NCI-H748 treated with DMSO at 0.1 percent for 48 hours (cell line): ENCODE results near the gene IGSF3.

ENCODE experiments used
- DNase-seq: peaks from one replicate; lab custom pipeline; 2025; lab: John Stamatoyannopoulos, UW

IGSF3 gene

GRCh38 chr1:116557323-116557878, 110.1 kb downstream of the IGSF3 start:
- DNase-seq, result no peak

DNA sequence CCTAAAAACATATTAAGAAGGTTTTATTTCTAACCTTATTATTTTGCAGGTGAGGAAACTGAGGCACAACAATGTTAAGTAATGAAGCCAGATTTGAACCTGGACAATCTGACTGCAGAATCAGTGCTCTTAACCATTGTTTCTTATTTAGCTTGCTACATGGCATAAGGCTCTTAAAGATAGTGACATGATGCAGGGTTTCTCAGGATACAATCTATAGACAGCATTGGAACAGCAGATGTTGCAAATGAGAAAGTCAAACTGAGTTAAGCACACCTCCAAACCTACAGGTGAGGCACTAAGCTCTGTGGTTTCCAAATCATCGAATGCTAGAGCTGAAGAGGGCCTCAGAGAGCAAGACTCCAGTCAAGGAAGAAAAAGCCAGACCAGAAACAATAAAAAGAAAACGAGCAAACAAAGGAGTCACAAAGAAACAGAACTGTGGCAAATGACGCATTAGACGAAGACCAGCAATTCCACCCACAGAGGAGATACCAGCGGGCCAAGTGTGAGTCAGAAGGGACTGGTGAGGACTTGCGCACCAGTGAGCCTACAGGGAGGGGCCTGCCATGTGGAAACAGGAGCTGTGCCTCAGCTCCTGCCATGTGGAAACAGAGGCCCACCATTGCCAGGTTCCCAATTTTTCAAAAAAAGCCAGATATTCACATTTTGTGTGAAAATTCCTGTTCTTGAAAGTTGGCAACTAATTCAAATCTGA, 111.1 kb downstream of the IGSF3 start:
- DNase-seq, result no peak

- DNase-seq, result no peak
Measured at GRCh38 chr1:116554924-116555323, 112.6 kb downstream of the IGSF3 start.

GRCh38 chr1:116553386-116554115, 114.0 kb downstream of the IGSF3 start:
- DNase-seq, result no peak

DNA sequence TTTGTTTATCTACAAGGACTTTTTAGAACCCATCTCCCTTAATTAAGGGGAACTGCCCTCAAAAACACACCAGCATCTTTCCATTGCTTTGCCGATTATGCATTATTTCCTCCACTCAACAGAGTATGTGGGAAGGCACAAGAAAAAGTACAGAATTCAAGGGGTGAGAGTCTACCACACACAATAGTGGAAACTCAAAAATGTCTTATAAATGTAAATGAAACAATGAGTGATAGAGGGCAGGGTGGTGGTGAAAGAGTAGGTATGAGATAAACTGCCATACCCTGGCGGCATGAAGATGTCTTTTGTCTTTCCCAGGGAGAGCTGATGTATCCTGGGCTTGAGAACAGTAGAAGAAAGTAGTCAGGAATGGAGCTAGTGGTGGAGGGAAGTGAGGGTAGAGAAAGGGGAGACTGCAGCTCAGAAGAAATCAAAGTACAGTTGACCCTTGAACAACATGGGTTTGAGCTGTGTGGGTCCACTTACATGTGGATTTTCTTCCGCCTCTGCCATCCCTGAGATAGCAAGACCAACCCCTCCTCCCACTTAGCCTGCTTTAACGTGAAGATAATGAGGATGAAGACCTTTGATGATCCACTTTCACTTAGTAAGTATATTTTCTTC, 121.1 kb downstream of the IGSF3 start:
- DNase-seq, result no peak

DNA sequence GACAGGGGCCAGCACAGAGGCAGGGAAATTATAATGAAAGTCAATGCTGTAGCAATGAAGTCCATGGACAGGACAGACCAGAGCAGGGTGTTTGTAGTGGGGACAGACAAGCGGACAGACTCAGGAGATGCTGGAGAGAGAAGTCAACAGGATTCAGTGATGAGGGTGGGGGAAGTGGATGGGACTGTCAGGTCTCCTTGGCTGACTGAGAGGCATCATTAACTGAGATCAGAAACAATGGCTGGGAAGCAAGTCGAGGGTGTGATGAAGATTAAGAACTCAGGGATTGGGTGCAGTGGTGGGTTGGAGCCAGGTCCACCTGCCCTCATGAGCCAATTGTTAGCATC, 122.2 kb downstream of the IGSF3 start:
- no peak for DNase-seq

DNA sequence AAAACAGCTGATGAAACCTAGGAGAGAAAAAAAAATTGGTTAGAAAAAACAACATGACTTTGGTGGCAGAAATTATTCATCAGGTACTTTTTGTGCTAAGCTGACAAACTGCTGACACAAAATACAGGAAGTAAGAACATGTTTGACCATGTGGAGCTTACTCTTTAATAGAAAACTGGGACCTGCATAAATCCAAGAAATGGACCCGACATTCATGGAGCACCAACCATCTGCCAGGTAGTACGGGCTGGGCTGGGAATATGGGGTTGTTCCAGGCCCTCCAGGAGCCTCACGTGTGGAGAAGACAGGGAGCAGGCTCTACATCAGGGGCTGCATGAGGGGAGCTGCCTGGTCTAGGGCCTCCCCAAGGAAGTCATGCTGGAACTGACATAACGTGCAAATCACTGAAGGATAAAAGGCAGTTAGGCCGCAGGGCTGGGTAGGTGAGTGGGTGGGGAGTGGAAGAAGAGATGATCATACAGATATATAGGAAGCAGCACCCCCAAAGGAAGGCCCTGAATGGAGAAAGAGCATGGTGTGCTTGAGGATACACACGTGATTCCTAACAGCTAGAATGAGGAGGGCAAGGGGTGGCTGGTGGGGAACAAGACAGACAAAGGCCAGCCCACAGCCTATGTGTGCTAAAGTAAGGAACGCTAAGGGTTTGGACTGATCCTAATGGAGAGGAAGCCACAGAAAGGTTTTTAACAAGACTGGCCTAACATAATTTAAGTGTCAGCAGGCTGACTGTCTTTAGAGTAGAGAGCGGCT, 122.8 kb downstream of the IGSF3 start:
- DNase-seq, result no peak

- no peak for DNase-seq
Measured at GRCh38 chr1:116540088-116540487, 127.4 kb downstream of the IGSF3 start.

DNA sequence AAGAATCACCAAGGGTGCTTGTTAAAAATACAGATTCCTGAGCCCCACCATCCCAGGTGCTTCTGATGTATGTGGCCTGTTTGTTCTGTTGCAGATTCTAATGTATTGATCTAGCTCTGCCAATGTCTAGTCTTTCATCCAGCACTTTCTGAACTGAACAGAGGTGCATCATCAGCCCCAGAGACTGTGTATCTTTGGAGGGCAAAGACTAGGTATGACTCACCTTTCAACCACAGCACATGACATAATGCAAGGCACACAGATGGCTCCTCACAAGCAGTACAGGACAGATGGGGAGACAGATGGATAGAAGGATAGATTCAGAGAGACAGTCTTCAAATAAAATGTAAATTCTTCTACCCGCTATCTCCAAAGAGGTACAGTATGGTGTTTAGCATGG, 129.0 kb downstream of the IGSF3 start:
- DNase-seq, result no peak

- DNase-seq, result no peak
Measured at GRCh38 chr1:116537898-116538297, 129.6 kb downstream of the IGSF3 start.

DNA sequence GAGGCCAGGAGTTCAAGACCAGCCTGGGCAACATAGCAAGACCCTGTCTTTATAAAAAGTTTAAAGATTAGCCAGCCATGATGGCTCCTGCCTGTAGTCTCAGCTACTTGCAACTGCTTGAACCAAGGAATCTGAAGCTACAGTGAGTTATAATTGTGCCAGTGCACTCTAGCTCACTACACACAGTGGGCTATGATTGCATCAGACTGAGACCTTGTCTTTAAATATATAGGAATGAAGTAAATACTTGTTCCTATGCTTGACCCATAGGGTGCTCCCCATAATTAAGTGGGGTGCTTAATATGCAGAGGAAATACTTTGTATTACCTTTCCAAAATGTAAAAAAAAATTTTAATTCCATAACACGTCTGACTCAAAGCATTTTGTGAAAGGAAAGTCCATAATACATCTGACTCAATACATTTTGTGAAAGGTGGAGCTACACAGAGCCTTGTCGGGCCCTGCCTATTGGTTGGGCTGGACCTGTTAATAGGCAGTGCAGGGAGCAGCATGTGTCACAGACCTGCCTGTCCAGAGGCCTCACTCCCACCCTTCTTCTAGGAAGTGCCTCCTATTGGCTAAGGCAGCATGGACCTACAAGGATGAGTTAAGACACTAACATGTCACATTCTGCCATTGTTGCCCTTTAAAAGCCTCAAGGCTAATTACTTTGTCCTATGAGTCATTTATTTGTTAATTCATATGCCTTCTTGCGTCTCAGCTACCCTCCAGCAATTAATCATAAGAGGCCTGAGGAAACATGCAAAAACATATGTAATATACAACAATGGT, 130.3 kb downstream of the IGSF3 start:
- DNase-seq, result no peak

DNA sequence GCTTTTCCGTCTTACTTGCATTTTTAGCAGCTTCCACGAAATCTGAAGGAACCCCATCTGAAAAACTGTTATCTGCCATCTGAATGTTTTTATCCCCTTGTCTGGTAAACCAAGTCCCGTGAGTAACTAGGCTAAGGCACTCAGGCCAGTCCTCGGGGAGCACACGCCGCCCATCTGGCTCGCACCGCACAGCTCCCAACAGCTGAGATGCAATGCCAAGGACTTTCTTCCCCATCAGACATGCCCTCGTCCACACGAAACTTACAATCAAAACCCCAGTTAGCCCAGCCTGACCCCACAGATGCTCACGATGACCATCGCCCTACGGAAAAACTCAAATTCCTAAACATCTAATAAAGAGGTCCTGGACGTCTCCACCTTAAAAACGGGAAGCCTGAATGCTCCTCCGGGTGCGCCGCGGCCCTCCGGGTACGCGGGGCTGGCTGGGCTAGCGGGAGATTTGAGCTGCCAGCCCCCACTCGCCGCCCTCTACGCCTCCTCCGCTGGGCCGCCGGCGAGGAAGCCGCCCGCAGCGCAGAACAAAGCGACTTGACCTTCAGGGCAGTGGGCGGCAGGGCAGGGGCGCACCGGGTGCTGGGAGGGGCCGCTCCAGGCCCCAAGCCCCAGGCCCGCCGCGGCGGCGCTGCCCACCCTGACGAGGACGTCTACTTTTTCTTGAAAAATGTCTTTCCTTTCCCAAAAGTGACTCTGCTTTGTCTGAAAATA, 133.4 kb downstream of the IGSF3 start:
- DNase-seq, result no peak

GRCh38 chr1:116533429-116533820, 134.1 kb downstream of the IGSF3 start:
- no peak for DNase-seq

GRCh38 chr1:116532671-116533428, 134.7 kb downstream of the IGSF3 start:
- DNase-seq, result no peak

GRCh38 chr1:116531917-116532316, 135.6 kb downstream of the IGSF3 start:
- DNase-seq, result no peak

DNA sequence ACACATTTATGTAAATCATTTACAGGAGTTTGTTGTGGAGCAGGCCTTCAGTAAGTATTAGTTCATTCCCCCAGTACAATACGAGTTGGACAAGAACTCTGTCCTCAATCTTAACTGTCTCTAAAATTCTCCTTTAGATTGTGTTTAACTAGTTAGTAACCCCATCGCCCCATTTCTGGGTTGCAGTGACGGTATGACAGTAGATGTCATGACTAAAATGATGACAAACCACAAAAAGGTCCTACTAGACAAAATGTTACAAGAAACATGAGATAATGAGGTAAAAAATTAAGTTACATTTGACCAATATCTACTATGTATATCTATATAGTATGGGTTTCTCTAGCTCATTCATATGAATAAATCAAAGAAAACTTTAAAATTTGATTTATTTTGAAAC, 137.9 kb downstream of the IGSF3 start:
- no peak for DNase-seq

DNA sequence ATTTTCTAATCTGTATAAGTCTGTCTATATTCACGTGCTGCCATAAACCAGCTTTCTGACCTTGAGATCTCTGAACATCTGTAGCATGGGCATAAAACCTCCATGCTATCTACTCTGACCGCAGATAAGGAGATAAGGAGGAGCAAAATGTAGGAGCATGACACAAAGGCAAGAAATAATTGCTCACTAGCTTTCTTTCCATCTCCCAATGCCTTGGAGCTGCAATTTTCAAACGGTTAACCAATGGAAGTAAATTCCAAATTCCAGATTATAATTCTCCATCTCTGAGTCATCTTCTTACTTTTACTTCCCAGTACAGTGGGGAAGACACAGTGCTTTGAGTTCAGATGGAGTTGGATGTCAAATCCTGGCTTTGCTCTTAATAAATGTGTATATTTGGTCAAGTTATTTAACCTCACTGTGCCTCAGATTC, 138.3 kb downstream of the IGSF3 start:
- DNase-seq, result no peak

GRCh38 chr1:116528329-116529083, 139.0 kb downstream of the IGSF3 start:
- no peak for DNase-seq

DNA sequence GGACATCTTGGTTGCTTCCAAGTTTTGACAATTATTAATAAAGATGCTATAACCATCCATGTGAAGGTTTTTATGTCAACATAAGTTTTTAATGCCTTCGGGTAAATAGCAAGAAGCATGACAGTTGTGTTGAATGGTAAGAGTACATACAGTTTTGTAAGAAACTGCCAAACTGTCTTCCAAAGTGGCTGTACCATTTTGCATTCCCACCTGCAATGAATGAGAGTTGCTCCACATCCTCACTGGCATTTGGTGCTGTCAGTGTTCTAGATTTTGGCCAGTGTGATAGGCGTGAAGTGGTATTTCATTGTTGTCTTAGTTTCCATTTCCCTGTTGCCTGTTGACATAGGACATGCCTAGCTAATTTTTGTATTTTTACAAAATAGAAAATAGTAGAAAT, 142.1 kb downstream of the IGSF3 start:
- DNase-seq, result no peak
